ENCODE measurements around the gene IL10. TPM values are rescaled to one million over a fixed set of nuclear protein-coding genes. Genes with fewer than 3 reads are reported as not detected.

The IL10 gene
- total and polyA plus RNA-seq, 2 donors from 2014 or later: 0.49 to 2.5 TPM

- H3K36me3 ChIP-seq (ENCODE audit: control insufficient read depth in 2 of 3, insufficient read depth in 3 of 3, low read length in 3 of 3): no peaks in the 10 kb centered on the region
- no peak overlapping the region for H3K27ac ChIP-seq (ENCODE audit: low read depth in 2 of 2, low read length in 2 of 2)
- intact Hi-C loops (cut with DNase I): no loop called here
- no peak overlapping the region for H3K4me3 ChIP-seq (ENCODE audit: low read length in 3 of 3)
- DNase-seq (no peak), FAIRE-seq (no peak)
- no peaks in the 10 kb centered on the region for H3K9me3 ChIP-seq (ENCODE audit: control insufficient read depth in 2 of 3, insufficient read depth in 1 of 3, low read length in 3 of 3)
- H3K4me1 ChIP-seq (ENCODE audit: control insufficient read depth in 2 of 3, insufficient read depth in 2 of 3, low read depth in 1 of 3, low read length in 3 of 3): no peaks in the 10 kb centered on the region
- no peak for TF ChIP-seq CTCF (IDR thresholded peaks at IDR 0.05; ENCODE audit: borderline replicate concordance, extremely low read depth, insufficient read depth)
- H3K9ac ChIP-seq (ENCODE audit: low read length in 3 of 3): no peak overlapping the region
- no peaks in the 10 kb centered on the region for H3K27me3 ChIP-seq (ENCODE audit: control insufficient read depth, insufficient read depth, low read length)
Measured at GRCh38 chr1:206802401-206802800, 30.1 kb upstream of the IL10 start.

- no peak for TF ChIP-seq CTCF (IDR thresholded peaks at IDR 0.05; ENCODE audit: borderline replicate concordance, extremely low read depth, insufficient read depth)
- FAIRE-seq (no peak), DNase-seq (no peak)
- no peaks in the 10 kb centered on the region for H3K27me3 ChIP-seq (ENCODE audit: control insufficient read depth, insufficient read depth, low read length)
- H3K27ac ChIP-seq (ENCODE audit: low read depth in 2 of 2, low read length in 2 of 2): no peak overlapping the region
- H3K9ac ChIP-seq (ENCODE audit: low read length in 3 of 3): no peak overlapping the region
- H3K9me3 ChIP-seq (ENCODE audit: control insufficient read depth in 2 of 3, insufficient read depth in 1 of 3, low read length in 3 of 3): no peaks in the 10 kb centered on the region
- intact Hi-C loops (cut with DNase I): no loop called here
- no peak overlapping the region for H3K4me3 ChIP-seq (ENCODE audit: low read length in 3 of 3)
- no peaks in the 10 kb centered on the region for H3K4me1 ChIP-seq (ENCODE audit: control insufficient read depth in 2 of 3, insufficient read depth in 2 of 3, low read depth in 1 of 3, low read length in 3 of 3)
- no peaks in the 10 kb centered on the region for H3K36me3 ChIP-seq (ENCODE audit: control insufficient read depth in 2 of 3, insufficient read depth in 3 of 3, low read length in 3 of 3)
Measured at GRCh38 chr1:206801467-206801866, 29.2 kb upstream of the IL10 start.

GRCh38 chr1:206800891-206801290 is 28.6 kb upstream of the IL10 start:
- no peaks in the 10 kb centered on the region for H3K27me3 ChIP-seq (ENCODE audit: control insufficient read depth, insufficient read depth, low read length)
- H3K9me3 ChIP-seq (ENCODE audit: control insufficient read depth in 2 of 3, insufficient read depth in 1 of 3, low read length in 3 of 3): no peaks in the 10 kb centered on the region
- FAIRE-seq: no peak
- H3K4me1 ChIP-seq (ENCODE audit: control insufficient read depth in 2 of 3, insufficient read depth in 2 of 3, low read depth in 1 of 3, low read length in 3 of 3): no peaks in the 10 kb centered on the region
- H3K4me3 ChIP-seq (ENCODE audit: low read length in 3 of 3): no peak overlapping the region
- no peak overlapping the region for H3K27ac ChIP-seq (ENCODE audit: low read depth in 2 of 2, low read length in 2 of 2)
- no peaks in the 10 kb centered on the region for H3K36me3 ChIP-seq (ENCODE audit: control insufficient read depth in 2 of 3, insufficient read depth in 3 of 3, low read length in 3 of 3)
- no peak overlapping the region for H3K9ac ChIP-seq (ENCODE audit: low read length in 3 of 3)
- no peak for TF ChIP-seq CTCF (IDR thresholded peaks at IDR 0.05; ENCODE audit: borderline replicate concordance, extremely low read depth, insufficient read depth)
- intact Hi-C loops (cut with DNase I): no loop called here
- no peak for DNase-seq

GRCh38 chr1:206800411-206800810 is 28.1 kb upstream of the IL10 start:
- Histone ChIP-seq H3K9me3 (ENCODE audit: control insufficient read depth in 2 of 3, insufficient read depth in 1 of 3, low read length in 3 of 3) (no peaks in the 10 kb centered on the region), H3K9ac (ENCODE audit: low read length in 3 of 3) (no peak overlapping the region), H3K4me3 (ENCODE audit: low read length in 3 of 3) (no peak overlapping the region), H3K36me3 (ENCODE audit: control insufficient read depth in 2 of 3, insufficient read depth in 3 of 3, low read length in 3 of 3) (no peaks in the 10 kb centered on the region), H3K27ac (ENCODE audit: low read depth in 2 of 2, low read length in 2 of 2) (no peak overlapping the region), H3K4me1 (ENCODE audit: control insufficient read depth in 2 of 3, insufficient read depth in 2 of 3, low read depth in 1 of 3, low read length in 3 of 3) (no peaks in the 10 kb centered on the region), H3K27me3 (ENCODE audit: control insufficient read depth, insufficient read depth, low read length) (no peaks in the 10 kb centered on the region)
- intact Hi-C loops (cut with DNase I): no loop called here
- FAIRE-seq: no peak
- TF ChIP-seq CTCF (IDR thresholded peaks at IDR 0.05; ENCODE audit: borderline replicate concordance, extremely low read depth, insufficient read depth): no peak
- DNase-seq: no peak

All from kidney (tissue), 14 donors.